Neuronal stem cell (in vitro differentiated cells): ENCODE results near the gene FOXL1.
A peak's percentile ranks its signal among the peaks of the same experiment; 100 is the strongest.

Experiments used
- DNase-seq: peaks from one replicate; pipeline ENCODE4 v3.0.0-alpha.2; 2013; ENCODE audit warnings: low spot score
- H2AFZ ChIP-seq: one replicate; pipeline ENCODE4 v1.6.1; 2013; ENCODE audit warnings: mild to moderate bottlenecking, low read length, inconsistent platforms
- H2AK5ac ChIP-seq: 2 replicates; pipeline ENCODE4 v1.6.1; 2013; ENCODE audit warnings: low read depth, mild to moderate bottlenecking, inconsistent platforms, low read length, moderate library complexity, mixed read lengths
- H2BK120ac ChIP-seq: 2 replicates; pipeline ENCODE4 v1.6.1; 2013; ENCODE audit warnings: low read depth, mild to moderate bottlenecking, inconsistent platforms, low read length, moderate library complexity, mixed read lengths
- H2BK12ac ChIP-seq: one replicate; pipeline ENCODE4 v1.6.1; 2013; ENCODE audit warnings: low read length, inconsistent platforms
- H2BK15ac ChIP-seq: 2 replicates; pipeline ENCODE4 v1.6.1; 2013; ENCODE audit warnings: mild to moderate bottlenecking, low read length, inconsistent platforms, mixed read lengths
- H2BK5ac ChIP-seq: one replicate; pipeline ENCODE4 v1.6.1; 2013; ENCODE audit warnings: inconsistent platforms, mild to moderate bottlenecking, low read length, moderate library complexity
- H3K14ac ChIP-seq: one replicate; pipeline ENCODE4 v1.6.1; 2013; ENCODE audit warnings: low read length, inconsistent platforms
- H3K18ac ChIP-seq: 2 replicates; pipeline ENCODE4 v1.6.1; 2013; ENCODE audit warnings: low read length, inconsistent platforms
- H3K23ac ChIP-seq: 2 replicates; pipeline ENCODE4 v1.6.1; 2013; ENCODE audit warnings: low read depth, mild to moderate bottlenecking, mixed read lengths, low read length, inconsistent platforms; ENCODE audit not compliant: poor library complexity
- H3K27ac ChIP-seq: replicated peaks from 3 replicates; pipeline ENCODE4 v1.5.1; 2013; ENCODE audit warnings: low read length, inconsistent platforms
- H3K27me3 ChIP-seq, 3 experiments: 2 replicates each; pipeline ENCODE4 v1.6.1; 2013; ENCODE audit warnings: low read length in 3 of 3, mild to moderate bottlenecking in 2 of 3, inconsistent platforms in 1 of 3, low read depth in 1 of 3, mixed read lengths in 1 of 3, moderate library complexity in 1 of 3; ENCODE audit not compliant: control insufficient read depth in 3 of 3, insufficient read depth in 3 of 3
- H3K36me3 ChIP-seq, 2 donors: replicated peaks in 1 of 2; 2 replicates each; pipeline ENCODE4 v1.6.1; 2013; ENCODE audit warnings: low read length in 2 of 2; ENCODE audit not compliant: control insufficient read depth in 2 of 2, insufficient read depth in 2 of 2
- H3K4ac ChIP-seq: 2 replicates; pipeline ENCODE4 v1.6.1; 2013; ENCODE audit warnings: inconsistent platforms, mild to moderate bottlenecking, low read length, moderate library complexity
- H3K4me1 ChIP-seq, 2 donors: 1 replicate in 1 of 2; 2 replicates in 1 of 2; pipeline ENCODE4 v1.6.1; 2013; ENCODE audit warnings: low read length in 2 of 2, low read depth in 1 of 2; ENCODE audit not compliant: control insufficient read depth in 2 of 2, insufficient read depth in 1 of 2
- H3K4me2 ChIP-seq: one replicate; pipeline ENCODE4 v1.6.1; 2013; ENCODE audit warnings: mild to moderate bottlenecking, low read length, inconsistent platforms; ENCODE audit not compliant: insufficient read depth, poor library complexity, severe bottlenecking
- H3K4me3 ChIP-seq, 2 donors: 2 replicates each; pipeline ENCODE4 v1.5.1; 2013; ENCODE audit warnings: low read length in 2 of 2, mild to moderate bottlenecking in 2 of 2, inconsistent platforms in 1 of 2, moderate library complexity in 1 of 2
- H3K79me1 ChIP-seq: one replicate; pipeline ENCODE4 v1.6.1; 2013; ENCODE audit warnings: low read depth, mild to moderate bottlenecking, inconsistent platforms, low read length, moderate library complexity
- H3K9ac ChIP-seq: one replicate; pipeline ENCODE4 v1.6.1; 2013; ENCODE audit warnings: mild to moderate bottlenecking, low read depth, low read length, inconsistent platforms; ENCODE audit not compliant: poor library complexity
- H3K9me3 ChIP-seq, 2 donors: replicated peaks in 1 of 2; 2 replicates each; pipeline versions ENCODE3 to v1.6.1; 2013; ENCODE audit warnings: low read length in 2 of 2, mild to moderate bottlenecking in 2 of 2, inconsistent platforms in 1 of 2, low read depth in 1 of 2, mixed read lengths in 1 of 2, moderate library complexity in 1 of 2; ENCODE audit not compliant: control insufficient read depth in 2 of 2, insufficient read depth in 1 of 2
- H4K8ac ChIP-seq: one replicate; pipeline ENCODE4 v1.6.1; 2013; ENCODE audit warnings: low read depth, mild to moderate bottlenecking, inconsistent platforms, low read length, moderate library complexity
- H4K91ac ChIP-seq: one replicate; pipeline ENCODE4 v1.6.1; 2013; ENCODE audit warnings: low read length, low read depth, mild to moderate bottlenecking, inconsistent platforms; ENCODE audit not compliant: poor library complexity
- WGBS, 2 donors: extraction: QIAGEN DNeasy Blood & Tissue Kit; methylation state at CpG; one replicate each; pipeline ENCODE4 v1.1.7; 2013; ENCODE audit warnings: missing lambda C conversion rate in 2 of 2, mixed read lengths in 1 of 2; ENCODE audit not compliant: insufficient read length in 2 of 2, insufficient replicate concordance in 1 of 2; ENCODE audit errors: extremely low coverage in 2 of 2; 5-methylcytosine and 5-hydroxymethylcytosine counted together

FOXL1 gene

DNA sequence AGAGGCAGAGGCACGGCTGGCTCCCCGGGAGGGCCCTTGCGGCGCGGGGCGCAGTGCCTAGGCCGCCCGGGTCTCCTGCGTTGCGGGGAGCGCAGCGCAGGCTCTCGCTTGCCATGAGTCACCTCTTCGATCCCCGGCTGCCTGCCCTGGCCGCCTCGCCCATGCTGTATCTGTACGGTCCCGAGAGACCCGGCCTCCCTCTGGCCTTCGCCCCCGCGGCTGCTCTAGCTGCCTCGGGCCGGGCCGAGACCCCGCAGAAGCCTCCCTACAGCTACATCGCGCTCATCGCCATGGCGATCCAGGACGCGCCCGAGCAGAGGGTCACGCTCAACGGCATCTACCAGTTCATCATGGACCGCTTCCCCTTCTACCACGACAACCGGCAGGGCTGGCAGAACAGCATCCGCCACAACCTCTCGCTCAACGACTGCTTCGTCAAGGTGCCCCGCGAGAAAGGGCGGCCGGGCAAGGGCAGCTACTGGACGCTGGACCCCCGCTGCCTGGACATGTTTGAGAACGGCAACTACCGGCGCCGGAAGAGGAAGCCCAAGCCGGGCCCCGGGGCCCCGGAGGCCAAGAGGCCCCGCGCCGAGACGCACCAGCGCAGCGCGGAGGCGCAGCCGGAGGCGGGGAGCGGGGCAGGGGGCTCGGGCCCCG is 390 bp downstream of the FOXL1 start:
- Histone ChIP-seq H2BK120ac (no peak overlapping the region), H4K8ac (no peak overlapping the region), H2AFZ (peak overlapping the region; percentile 33), H3K4me1 (peaks cover 0 to 14% of the 10 kb centered on the region in 2 donors), H2BK5ac (peak overlapping the region; percentile 32), H3K27ac (no peak overlapping the region), H3K4me2 (peak overlapping the region; percentile 64), H3K9ac (peak overlapping the region; percentile 82), H3K4me3 (peak overlapping the region in 1 of 2 donors; percentile 59), H2BK15ac (no peak overlapping the region), H2AK5ac (no peak overlapping the region), H3K79me1 (no peaks in the 10 kb centered on the region), H3K23ac (peak overlapping the region; percentile 50), H3K18ac (peak overlapping the region; percentile 77), H3K36me3 (no peaks in the 10 kb centered on the region), H3K14ac (no peak overlapping the region), H3K4ac (no peak overlapping the region), H4K91ac (no peak overlapping the region), H3K9me3 (peaks cover 0 to 1% of the 10 kb centered on the region in 2 donors), H2BK12ac (peak overlapping the region; percentile 81), H3K27me3 (peaks cover 50 to 100% (median 76%) of the 10 kb centered on the region in 3 experiments)
- no CpG with 5 or more reads among the region's 69 CpGs for WGBS, 2 donors
- no peak for DNase-seq

DNA sequence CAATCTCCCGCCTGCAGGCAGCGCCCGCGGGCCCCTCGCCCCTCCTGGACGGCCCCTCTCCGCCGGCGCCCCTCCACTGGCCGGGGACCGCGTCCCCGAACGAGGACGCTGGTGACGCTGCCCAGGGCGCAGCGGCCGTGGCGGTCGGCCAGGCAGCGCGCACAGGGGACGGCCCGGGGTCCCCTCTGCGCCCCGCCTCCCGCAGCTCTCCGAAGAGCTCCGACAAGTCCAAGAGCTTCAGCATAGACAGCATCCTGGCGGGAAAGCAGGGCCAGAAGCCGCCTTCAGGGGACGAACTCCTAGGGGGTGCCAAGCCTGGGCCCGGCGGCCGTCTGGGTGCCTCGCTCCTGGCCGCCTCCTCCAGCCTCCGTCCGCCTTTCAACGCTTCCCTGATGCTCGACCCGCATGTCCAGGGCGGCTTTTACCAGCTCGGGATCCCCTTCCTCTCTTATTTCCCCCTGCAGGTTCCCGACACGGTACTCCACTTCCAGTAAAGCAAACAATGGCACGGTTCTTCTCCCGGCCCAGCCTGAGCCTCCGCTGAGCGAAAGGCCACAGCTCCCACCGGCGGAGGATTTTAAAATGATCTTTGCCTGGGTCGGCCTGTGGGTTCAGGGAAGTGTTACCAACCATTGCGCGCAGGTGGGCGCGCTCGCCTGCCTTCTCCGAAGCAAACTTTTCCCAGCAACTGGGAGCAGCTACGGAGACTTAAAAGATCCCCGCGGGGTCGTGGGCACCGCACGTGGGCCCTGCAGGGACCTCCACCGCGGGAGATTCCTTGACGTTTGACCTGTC is 1.1 kb downstream of the FOXL1 start:
- Histone ChIP-seq H2BK15ac (no peak overlapping the region), H3K27ac (no peak overlapping the region), H3K18ac (peak overlapping the region; percentile 81), H4K8ac (peak overlapping the region; percentile 78), H3K14ac (peak overlapping the region; percentile 31), H3K36me3 (no peaks in the 10 kb centered on the region), H2BK120ac (no peak overlapping the region), H4K91ac (no peak overlapping the region), H3K23ac (no peak overlapping the region), H3K4me3 (peak overlapping the region in 1 of 2 donors; percentile 59), H3K9ac (no peak overlapping the region), H3K9me3 (peaks cover 0 to 1% of the 10 kb centered on the region in 2 donors), H3K79me1 (no peaks in the 10 kb centered on the region), H2BK5ac (no peak overlapping the region), H2BK12ac (peak overlapping the region; percentile 8), H3K4ac (no peak overlapping the region), H2AFZ (no peak overlapping the region), H2AK5ac (no peak overlapping the region), H3K27me3 (peaks cover 49 to 99% (median 71%) of the 10 kb centered on the region in 3 experiments), H3K4me1 (peaks cover 0 to 14% of the 10 kb centered on the region in 2 donors), H3K4me2 (peak overlapping the region; percentile 64)
- no peak for DNase-seq
- no CpG with 5 or more reads among the region's 69 CpGs for WGBS, 2 donors

DNA sequence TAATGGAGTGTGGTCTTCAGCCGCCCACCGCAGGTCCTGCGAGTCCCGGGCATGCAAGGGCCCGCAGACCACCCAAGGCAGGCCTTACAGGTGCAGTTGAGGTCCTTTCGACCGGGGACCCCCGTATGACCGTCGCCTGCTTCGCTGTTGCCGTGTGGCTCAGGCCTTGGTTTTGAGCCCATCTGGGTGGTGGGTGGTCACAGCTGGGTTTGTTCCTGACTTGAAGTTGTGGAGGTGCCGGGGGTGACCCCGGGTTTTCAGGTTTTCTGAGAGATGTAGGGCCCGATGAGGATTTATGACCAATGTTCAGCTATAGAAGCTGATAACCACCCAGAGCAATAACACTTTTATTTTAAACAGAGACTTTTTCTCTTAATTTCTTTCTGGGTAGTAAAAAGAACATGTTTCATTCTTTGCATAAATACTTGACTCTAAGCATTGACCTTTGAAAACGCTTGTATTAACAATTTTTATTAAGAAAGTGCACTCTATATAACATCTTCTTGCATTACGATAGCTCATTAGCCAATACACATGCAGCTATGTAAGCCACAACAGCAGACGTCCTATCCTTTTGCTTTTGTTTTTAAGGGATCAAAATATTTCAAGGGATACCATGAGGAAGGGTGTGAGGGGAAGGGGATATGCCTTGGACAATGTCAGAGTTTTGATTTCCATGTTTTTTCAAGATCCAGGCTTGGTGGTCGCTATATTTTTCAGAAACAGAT is 1.9 kb downstream of the FOXL1 start:
- WGBS, 2 donors: no CpG with 5 or more reads among the region's 19 CpGs
- Histone ChIP-seq H3K36me3 (no peaks in the 10 kb centered on the region), H2AFZ (no peak overlapping the region), H2BK5ac (no peak overlapping the region), H3K9me3 (peaks cover 0 to 1% of the 10 kb centered on the region in 2 donors), H3K14ac (no peak overlapping the region), H2BK15ac (no peak overlapping the region), H3K27ac (no peak overlapping the region), H3K4ac (no peak overlapping the region), H2AK5ac (no peak overlapping the region), H4K91ac (no peak overlapping the region), H3K23ac (no peak overlapping the region), H4K8ac (no peak overlapping the region), H3K27me3 (peaks cover 43 to 95% (median 63%) of the 10 kb centered on the region in 3 experiments), H3K4me2 (no peak overlapping the region), H3K18ac (no peak overlapping the region), H3K9ac (no peak overlapping the region), H2BK12ac (no peak overlapping the region), H3K4me1 (peaks cover 0 to 13% of the 10 kb centered on the region in 2 donors), H3K4me3 (no peak overlapping the region), H3K79me1 (no peaks in the 10 kb centered on the region), H2BK120ac (no peak overlapping the region)
- DNase-seq: no peak
